ENCODE measurements around the gene ERCC1. TPM values are rescaled to one million over a fixed set of nuclear protein-coding genes. Genes with fewer than 3 reads are reported as not detected.
A peak's percentile ranks its signal among the peaks of the same experiment; 100 is the strongest.

Gene ERCC1
- 10 to 100 TPM; 50.0 to 53.2 TPM for total RNA-seq

DNA sequence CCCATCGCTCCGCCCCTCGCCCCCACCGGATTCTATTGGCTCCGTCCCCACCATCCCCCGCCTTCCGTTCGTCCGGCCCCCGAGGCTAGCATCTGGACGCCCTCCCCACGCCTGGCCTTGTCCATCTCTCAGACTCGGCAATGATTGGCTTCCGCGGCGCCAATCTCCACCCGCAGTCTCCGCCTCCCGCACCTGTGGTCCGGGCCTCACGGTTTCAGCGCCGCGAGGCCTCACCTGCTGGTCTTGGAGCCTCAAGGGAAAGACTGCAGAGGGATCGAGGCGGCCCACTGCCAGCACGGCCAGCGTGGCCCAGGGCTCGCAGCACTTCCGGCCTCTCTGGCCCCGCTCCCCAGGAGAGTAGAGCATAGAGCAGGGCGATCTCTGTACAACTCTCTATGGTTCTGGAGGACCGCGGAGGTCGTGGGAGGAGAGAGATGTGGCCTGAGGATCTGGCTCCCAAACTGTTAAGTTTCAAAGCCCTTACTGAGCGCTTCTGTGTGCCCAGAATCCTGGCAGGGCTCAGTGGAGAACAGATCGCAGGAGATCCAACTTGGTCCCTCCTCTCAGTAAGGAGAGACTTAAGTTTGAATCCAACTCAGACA lies at the start of gene ERCC1:
TSS of gene ERCC1 (minus strand) at position 329 of the 602 bp plus-strand sequence. CDS start 543 bp downstream, outside the sequence.
- peaks cover 55% of the 10 kb centered on the region for H3K4me1 Mint-ChIP-seq
- peak; percentile 89 for DNase-seq
- H3K4me3 Mint-ChIP-seq: peak within 1 kb of the TSS; percentile 95
- peaks cover 13% of the 10 kb centered on the region for H3K36me3 Mint-ChIP-seq
- peaks cover 17% of the 10 kb centered on the region for H3K27me3 Mint-ChIP-seq
- no peaks in the 10 kb centered on the region for H3K9me3 Mint-ChIP-seq
- H3K27ac Mint-ChIP-seq: peak within 1 kb of the TSS; percentile 96

DNA sequence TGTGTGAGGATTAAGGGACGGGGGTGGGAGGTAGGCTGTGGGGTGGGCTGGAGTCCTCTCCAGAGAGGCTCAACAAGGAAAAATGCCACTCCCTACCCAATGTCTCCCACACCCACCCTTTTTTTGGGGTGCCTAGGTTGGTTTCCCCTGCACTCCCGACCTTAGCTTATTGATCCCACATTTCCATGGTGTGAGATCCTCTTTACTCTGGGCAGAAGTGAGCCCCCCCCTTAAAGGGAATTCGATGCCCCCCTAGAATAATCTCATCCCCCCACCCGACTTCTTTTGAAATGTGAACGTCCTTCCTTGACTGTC lies 49.6 kb upstream of the ERCC1 start:
- no peak for DNase-seq
- Mint-ChIP-seq H3K4me3 (no peak overlapping the region), H3K27me3 (peaks cover 9% of the 10 kb centered on the region), H3K4me1 (peaks cover 40% of the 10 kb centered on the region), H3K9me3 (no peaks in the 10 kb centered on the region), H3K27ac (no peak overlapping the region), H3K36me3 (peaks cover 12% of the 10 kb centered on the region)

DNA sequence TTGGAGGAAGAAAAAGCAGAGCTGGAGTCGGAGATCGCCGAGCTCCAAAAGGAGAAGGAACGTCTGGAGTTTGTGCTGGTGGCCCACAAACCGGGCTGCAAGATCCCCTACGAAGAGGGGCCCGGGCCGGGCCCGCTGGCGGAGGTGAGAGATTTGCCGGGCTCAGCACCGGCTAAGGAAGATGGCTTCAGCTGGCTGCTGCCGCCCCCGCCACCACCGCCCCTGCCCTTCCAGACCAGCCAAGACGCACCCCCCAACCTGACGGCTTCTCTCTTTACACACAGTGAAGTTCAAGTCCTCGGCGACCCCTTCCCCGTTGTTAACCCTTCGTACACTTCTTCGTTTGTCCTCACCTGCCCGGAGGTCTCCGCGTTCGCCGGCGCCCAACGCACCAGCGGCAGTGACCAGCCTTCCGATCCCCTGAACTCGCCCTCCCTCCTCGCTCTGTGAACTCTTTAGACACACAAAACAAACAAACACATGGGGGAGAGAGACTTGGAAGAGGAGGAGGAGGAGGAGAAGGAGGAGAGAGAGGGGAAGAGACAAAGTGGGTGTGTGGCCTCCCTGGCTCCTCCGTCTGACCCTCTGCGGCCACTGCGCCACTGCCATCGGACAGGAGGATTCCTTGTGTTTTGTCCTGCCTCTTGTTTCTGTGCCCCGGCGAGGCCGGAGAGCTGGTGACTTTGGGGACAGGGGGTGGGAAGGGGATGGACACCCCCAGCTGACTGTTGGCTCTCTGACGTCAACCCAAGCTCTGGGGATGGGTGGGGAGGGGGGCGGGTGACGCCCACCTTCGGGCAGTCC lies 49.0 kb upstream of the ERCC1 start:
- peaks cover 9% of the 10 kb centered on the region for H3K27me3 Mint-ChIP-seq
- peaks cover 40% of the 10 kb centered on the region for H3K4me1 Mint-ChIP-seq
- H3K9me3 Mint-ChIP-seq: no peaks in the 10 kb centered on the region
- peaks cover 12% of the 10 kb centered on the region for H3K36me3 Mint-ChIP-seq
- DNase-seq: peak; percentile 33
- no peak overlapping the region for H3K27ac Mint-ChIP-seq
- no peak overlapping the region for H3K4me3 Mint-ChIP-seq

DNA sequence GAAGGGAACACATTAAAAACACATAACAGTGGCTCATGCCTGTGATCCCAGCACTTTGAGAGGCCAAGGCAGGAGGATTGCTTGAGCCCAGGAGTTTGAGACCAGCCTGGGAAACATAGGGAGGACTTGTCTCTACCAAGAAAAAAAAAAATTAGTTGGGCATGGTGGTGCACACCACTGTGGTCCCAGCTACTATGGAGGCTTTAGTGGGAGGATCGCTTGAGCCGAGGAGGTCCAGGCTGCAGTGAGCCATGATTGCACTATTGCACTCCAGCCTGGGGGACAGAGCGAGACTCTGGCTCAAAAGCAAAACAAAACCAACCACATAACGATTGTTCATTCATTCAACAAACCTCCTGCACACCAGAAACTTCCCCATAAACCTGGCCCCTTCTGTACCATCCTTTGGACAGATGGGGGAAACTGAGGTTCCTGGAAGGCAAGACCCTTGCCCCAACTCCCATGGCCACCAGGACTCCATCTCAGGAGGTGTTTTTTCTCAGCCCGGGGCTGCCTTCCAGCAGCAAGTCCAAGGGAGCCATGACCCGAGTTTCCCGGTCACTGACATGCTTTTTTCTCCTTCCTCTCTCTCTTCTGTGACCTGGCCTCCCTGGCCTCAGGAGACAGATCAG lies 48.3 kb upstream of the ERCC1 start:
- Mint-ChIP-seq H3K27ac (no peak overlapping the region), H3K4me1 (peaks cover 38% of the 10 kb centered on the region), H3K4me3 (no peak overlapping the region), H3K36me3 (peaks cover 12% of the 10 kb centered on the region), H3K27me3 (peaks cover 9% of the 10 kb centered on the region), H3K9me3 (no peaks in the 10 kb centered on the region)
- no peak for DNase-seq

DNA sequence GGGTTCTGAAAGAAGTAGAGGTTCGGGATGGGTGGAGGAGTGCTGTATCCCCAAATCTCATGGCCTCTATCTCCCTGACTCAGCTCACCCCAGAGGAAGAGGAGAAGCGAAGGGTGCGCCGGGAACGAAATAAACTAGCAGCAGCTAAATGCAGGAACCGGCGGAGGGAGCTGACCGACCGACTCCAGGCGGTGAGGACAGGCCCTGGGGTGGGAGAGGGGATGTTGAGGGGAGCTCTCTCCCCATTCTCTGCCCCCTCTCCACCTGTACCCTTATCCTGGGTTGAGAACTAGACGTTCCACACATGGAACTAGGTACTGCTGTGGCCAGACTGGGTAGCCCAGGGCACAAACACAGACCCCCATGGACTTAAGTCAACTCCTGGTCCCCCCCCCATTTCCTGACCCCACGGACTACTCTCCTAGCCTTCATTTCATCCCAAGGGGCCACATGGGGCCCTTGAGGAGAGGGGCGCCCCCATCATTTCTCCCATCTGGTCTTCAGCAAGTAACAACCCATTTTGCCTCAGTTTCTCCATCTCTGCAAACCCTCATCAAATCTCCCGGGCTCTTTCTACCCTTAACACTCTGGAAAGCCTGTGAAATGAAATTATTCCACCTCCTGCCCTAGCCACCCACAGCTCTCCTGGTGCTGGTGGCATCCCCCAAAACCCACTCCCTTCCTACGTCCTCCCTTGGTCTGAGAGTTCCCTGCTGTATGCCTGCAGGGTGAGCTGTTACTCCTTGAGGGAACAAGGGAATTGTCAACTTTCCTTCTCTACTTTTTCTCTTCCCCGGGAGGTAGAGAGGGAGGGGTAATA lies 47.6 kb upstream of the ERCC1 start:
- peaks cover 35% of the 10 kb centered on the region for H3K4me1 Mint-ChIP-seq
- DNase-seq: no peak
- no peaks in the 10 kb centered on the region for H3K9me3 Mint-ChIP-seq
- no peak overlapping the region for H3K4me3 Mint-ChIP-seq
- no peak overlapping the region for H3K27ac Mint-ChIP-seq
- peaks cover 12% of the 10 kb centered on the region for H3K36me3 Mint-ChIP-seq
- peaks cover 9% of the 10 kb centered on the region for H3K27me3 Mint-ChIP-seq

DNA sequence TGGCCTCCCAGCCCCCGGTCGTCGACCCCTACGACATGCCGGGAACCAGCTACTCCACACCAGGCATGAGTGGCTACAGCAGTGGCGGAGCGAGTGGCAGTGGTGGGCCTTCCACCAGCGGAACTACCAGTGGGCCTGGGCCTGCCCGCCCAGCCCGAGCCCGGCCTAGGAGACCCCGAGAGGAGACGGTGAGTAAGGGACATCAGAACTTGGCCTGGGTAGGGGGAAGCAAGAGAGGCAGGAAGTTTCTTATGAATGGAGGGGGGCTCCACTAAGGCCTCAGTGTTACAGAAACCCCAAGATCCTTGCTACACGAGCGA lies 47.0 kb upstream of the ERCC1 start:
- Mint-ChIP-seq H3K36me3 (peaks cover 12% of the 10 kb centered on the region), H3K4me3 (peak overlapping the region; percentile 89), H3K9me3 (no peaks in the 10 kb centered on the region), H3K27me3 (peaks cover 9% of the 10 kb centered on the region), H3K4me1 (peaks cover 34% of the 10 kb centered on the region), H3K27ac (no peak overlapping the region)
- DNase-seq: no peak

DNA sequence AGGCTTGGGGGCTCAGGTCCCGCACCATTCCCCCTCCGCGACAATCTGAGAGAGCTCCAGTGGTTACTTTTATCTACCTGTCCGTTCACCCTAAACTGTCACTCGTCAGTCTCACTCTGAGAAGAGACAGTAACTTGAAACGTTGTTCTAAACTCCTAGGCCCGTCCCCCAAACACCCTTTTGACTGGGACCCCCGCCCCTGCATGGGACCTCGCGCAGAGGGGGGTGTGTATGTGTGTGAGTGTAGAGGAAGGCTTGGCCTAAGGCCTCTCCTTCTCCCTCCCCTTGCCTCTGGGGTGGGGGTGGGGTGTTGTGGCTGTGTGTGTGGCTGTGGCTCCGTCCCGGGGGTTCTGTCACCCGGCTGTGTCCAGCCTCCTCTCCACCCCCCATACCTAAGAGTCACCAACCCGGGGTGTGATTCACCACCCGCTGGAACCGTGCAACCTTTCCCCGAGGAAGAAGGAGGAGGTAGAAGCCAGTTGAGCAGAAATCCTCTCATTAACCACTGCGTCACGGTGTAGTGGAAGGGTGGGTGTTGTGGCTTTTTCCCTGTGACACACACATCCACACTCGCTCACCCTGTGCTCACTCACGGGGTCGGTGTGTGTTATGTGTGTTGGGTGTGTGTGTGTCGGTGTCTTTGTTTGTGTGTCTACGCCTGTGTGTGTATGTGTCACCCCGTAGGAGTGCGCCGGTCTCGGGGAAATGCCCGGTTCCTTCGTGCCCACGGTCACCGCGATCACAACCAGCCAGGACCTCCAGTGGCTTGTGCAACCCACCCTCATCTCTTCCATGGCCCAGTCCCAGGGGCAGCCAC lies 46.4 kb upstream of the ERCC1 start:
- Mint-ChIP-seq H3K27me3 (peaks cover 14% of the 10 kb centered on the region), H3K36me3 (peaks cover 12% of the 10 kb centered on the region), H3K27ac (peak overlapping the region; percentile 90), H3K9me3 (no peaks in the 10 kb centered on the region), H3K4me3 (peak overlapping the region; percentile 89), H3K4me1 (peaks cover 33% of the 10 kb centered on the region)
- no peak for DNase-seq

DNA sequence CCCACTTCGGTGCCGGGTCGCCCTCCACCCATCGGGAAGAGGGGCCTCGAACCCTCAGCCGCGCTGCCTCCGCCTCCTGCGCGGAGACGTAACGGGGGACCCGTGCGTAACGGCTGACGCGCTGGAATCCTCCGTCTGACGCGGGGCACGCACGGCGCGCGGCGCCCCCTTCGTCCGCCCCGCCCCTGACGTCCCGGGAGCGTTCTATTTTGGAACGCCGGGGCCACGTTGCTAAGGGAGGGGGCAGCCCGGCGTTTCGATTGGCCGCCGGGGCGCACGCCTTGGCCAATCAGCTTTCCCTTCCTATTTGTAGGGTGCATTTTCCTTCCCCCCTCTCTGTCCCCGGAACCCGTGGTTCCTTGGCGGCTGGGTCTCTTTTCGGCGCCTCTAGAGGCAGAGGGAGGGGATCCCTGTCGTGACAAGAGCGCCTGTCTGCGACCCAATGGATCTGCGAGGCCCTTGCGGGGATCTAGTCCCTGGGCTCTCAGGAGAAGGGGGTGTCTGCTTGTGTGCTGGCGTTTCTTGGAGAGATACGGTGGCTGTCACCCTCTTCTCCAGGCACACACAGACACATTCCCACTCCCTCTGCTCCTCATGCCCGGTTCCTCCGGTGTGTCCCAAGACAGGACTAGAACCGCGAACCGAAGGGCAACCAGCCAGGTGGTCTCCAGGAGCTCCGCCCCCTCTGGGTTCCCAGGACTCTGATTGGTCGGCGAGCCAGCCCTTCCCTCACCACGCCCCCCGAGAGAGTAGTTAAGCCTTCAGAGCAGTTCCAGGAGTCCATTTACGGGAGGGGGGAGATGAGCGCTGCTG lies 45.6 kb upstream of the ERCC1 start:
- peaks cover 14% of the 10 kb centered on the region for H3K27me3 Mint-ChIP-seq
- DNase-seq: peak; percentile 95
- no peaks in the 10 kb centered on the region for H3K9me3 Mint-ChIP-seq
- H3K4me3 Mint-ChIP-seq: peak overlapping the region; percentile 89
- H3K4me1 Mint-ChIP-seq: peaks cover 31% of the 10 kb centered on the region
- peak overlapping the region; percentile 90 for H3K27ac Mint-ChIP-seq
- peaks cover 12% of the 10 kb centered on the region for H3K36me3 Mint-ChIP-seq

DNA sequence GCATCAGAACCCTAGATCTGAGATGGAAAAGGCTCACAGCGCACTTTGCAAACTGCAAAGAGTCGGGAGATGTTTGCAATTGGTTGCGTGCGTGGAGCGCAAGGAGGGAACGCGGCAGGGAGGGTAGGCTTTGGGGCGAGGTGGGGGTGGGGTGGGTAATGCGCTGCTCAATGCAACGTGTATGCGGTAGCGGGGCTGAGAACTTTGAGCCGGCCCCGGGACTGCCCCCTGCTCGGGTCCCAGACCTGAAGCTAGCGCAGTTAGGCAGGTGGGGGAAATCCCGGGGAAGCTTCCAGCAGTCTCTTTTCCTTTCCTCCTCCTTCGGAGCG lies 45.0 kb upstream of the ERCC1 start:
- H3K4me3 Mint-ChIP-seq: peak overlapping the region; percentile 89
- peaks cover 12% of the 10 kb centered on the region for H3K36me3 Mint-ChIP-seq
- H3K27ac Mint-ChIP-seq: peak overlapping the region; percentile 88
- H3K9me3 Mint-ChIP-seq: no peaks in the 10 kb centered on the region
- peaks cover 14% of the 10 kb centered on the region for H3K27me3 Mint-ChIP-seq
- H3K4me1 Mint-ChIP-seq: peaks cover 31% of the 10 kb centered on the region
- no peak for DNase-seq

DNA sequence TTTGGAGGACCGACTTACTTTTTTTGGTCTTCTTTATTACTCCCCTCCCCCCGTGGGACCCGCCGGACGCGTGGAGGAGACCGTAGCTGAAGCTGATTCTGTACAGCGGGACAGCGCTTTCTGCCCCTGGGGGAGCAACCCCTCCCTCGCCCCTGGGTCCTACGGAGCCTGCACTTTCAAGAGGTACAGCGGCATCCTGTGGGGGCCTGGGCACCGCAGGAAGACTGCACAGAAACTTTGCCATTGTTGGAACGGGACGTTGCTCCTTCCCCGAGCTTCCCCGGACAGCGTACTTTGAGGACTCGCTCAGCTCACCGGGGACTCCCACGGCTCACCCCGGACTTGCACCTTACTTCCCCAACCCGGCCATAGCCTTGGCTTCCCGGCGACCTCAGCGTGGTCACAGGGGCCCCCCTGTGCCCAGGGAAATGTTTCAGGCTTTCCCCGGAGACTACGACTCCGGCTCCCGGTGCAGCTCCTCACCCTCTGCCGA lies 44.5 kb upstream of the ERCC1 start:
- Mint-ChIP-seq H3K4me3 (peak overlapping the region; percentile 89), H3K27ac (peak overlapping the region; percentile 88), H3K4me1 (peaks cover 31% of the 10 kb centered on the region), H3K9me3 (no peaks in the 10 kb centered on the region), H3K36me3 (peaks cover 12% of the 10 kb centered on the region), H3K27me3 (peaks cover 14% of the 10 kb centered on the region)
- DNase-seq: peak; percentile 48

DNA sequence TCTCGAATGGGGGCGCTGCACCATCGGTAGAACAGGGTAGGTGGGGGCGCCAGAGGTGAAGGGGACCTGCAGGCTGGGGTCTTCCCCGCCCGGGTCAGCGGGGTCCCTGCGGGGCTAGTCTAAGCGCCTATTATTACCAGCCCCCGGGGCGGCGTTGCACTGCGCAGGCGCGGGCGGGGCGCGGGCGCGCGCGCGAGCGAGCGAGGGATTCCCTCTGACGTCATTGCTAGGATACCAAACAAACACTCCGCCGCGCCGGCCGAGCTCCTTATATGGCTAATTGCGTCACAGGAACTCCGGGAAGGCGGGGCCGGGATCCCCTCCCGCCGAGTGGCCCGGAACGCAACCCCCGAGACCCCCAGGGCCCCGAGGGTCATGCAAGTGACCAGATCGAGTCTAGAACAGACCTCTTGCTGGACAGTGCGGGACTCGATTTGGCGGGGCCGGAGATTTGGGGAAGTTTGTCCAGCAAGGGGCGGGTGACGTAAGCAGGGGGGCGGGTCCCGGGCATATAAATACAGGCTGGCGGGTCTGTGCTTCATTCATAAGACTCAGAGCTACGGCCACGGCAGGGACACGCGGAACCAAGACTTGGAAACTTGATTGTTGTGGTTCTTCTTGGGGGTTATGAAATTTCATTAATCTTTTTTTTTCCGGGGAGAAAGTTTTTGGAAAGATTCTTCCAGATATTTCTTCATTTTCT lies 43.9 kb upstream of the ERCC1 start, which contains the start of gene FOSB:
TSS of gene FOSB (plus strand) at position 541 of the 703 bp plus-strand sequence. CDS start 591 bp downstream, outside the sequence.
- Mint-ChIP-seq H3K36me3 (peaks cover 8% of the 10 kb centered on the region), H3K4me1 (peaks cover 28% of the 10 kb centered on the region), H3K9me3 (no peaks in the 10 kb centered on the region), H3K27ac (peak within 1 kb of the TSS; percentile 88), H3K27me3 (peaks cover 10% of the 10 kb centered on the region), H3K4me3 (peak within 1 kb of the TSS; percentile 89)
- DNase-seq: peak; percentile 91

DNA sequence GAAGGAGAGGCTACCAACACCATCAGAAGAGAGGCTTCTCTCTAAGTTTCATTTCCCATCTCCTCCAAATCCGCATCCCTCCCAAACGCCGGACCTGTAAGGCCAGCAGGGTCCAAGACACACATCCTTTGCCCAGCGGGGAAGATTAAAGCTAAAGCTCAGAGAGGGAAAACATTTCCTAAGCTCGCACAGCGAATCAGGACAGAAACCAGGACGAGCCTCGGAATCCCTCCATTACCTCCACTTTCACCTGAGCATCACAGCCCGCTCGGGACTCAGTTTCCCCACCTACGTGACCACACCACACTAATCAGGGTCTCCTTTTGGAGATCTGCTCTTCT lies 43.4 kb upstream of the ERCC1 start:
- no peak for DNase-seq
- Mint-ChIP-seq H3K27me3 (peaks cover 6% of the 10 kb centered on the region), H3K4me1 (peaks cover 28% of the 10 kb centered on the region), H3K36me3 (peaks cover 8% of the 10 kb centered on the region), H3K27ac (peak overlapping the region; percentile 12), H3K4me3 (peak overlapping the region; percentile 89), H3K9me3 (no peaks in the 10 kb centered on the region)

DNA sequence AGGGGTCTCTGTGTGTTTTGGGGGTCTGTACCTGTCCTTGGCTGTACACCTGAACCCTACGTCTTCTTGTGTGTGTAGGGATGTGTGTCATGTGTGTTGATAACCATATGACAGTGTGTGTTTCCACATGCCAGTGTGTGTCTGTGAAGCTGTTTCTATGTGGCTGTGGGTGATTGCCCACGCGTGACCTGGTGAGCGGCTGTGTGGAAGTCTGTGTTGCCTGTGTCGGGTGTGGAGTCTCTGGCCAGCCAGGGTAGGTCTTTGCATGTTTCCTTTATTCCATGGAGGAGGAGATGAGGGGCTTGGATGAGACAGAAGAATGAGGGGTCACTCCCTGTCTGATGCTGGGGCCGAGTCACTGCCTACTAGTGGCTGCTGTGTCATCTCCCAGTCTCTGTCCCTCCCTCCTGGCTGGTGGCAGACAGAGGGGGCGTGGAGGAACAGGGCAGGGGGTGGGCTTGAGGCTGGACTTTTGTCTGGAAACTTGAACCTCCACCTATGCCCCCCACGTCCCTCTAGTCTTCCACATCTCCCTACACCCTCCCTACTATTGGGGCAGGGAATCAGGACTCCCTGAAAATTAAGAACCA lies 41.2 kb upstream of the ERCC1 start:
- no peak for DNase-seq
- H3K27ac Mint-ChIP-seq: no peak overlapping the region
- H3K4me1 Mint-ChIP-seq: peaks cover 14% of the 10 kb centered on the region
- H3K9me3 Mint-ChIP-seq: no peaks in the 10 kb centered on the region
- no peak overlapping the region for H3K4me3 Mint-ChIP-seq
- peaks cover 9% of the 10 kb centered on the region for H3K27me3 Mint-ChIP-seq
- H3K36me3 Mint-ChIP-seq: no peaks in the 10 kb centered on the region

Measured in activated naive CD8-positive, alpha-beta T cell treated with anti-CD3 and anti-CD28 coated beads for 36 hours (primary cell).